ENCODE results near the gene RPH3AL. TPM values are rescaled to one million over a fixed set of nuclear protein-coding genes. Genes with fewer than 3 reads are reported as not detected.

RPH3AL gene
- total RNA-seq, 3 donors from 2014 or later (not counting 1 experiment from before 2014, with no cell fraction given) = 7.2 to 9.9 (median 7.9) TPM

- Histone ChIP-seq H3K9me3 (ENCODE audit: control insufficient read depth, insufficient read depth, low read length) (no peaks in the 10 kb centered on the region), H3K27me3 (ENCODE audit: control insufficient read depth, insufficient read depth, low read length) (no peaks in the 10 kb centered on the region), H3K27ac (ENCODE audit: low read length) (no peak overlapping the region), H3K4me1 (ENCODE audit: control insufficient read depth, insufficient read depth, low read length) (peaks cover 9% of the 10 kb centered on the region), H3K36me3 (ENCODE audit: control insufficient read depth, insufficient read depth, low read length) (no peaks in the 10 kb centered on the region), H3K4me3 (ENCODE audit: low read length) (no peak overlapping the region)
- Mint-ChIP-seq H3K27me3 (ENCODE audit: low read depth in 2 of 2) (no peaks in the 10 kb centered on the region), H3K36me3 (no peaks in the 10 kb centered on the region), H3K4me3 (no peak overlapping the region), H3K27ac (no peak overlapping the region), H3K9me3 (no peaks in the 10 kb centered on the region), H3K4me1 (no peaks in the 10 kb centered on the region)
- intact Hi-C loops (cut with micrococcal nuclease) = no loop called here
- TF ChIP-seq CTCF (IDR thresholded peaks at IDR 0.05) = no peak
- no peak for ATAC-seq
- WGBS (ENCODE audit: insufficient coverage) = 96% methylated on average over 10 of the region's 10 CpGs
- DNase-seq = no peak
These were observed 137.7 kb downstream of the RPH3AL start for GRCh38 chr17:214881-215331.

DNA sequence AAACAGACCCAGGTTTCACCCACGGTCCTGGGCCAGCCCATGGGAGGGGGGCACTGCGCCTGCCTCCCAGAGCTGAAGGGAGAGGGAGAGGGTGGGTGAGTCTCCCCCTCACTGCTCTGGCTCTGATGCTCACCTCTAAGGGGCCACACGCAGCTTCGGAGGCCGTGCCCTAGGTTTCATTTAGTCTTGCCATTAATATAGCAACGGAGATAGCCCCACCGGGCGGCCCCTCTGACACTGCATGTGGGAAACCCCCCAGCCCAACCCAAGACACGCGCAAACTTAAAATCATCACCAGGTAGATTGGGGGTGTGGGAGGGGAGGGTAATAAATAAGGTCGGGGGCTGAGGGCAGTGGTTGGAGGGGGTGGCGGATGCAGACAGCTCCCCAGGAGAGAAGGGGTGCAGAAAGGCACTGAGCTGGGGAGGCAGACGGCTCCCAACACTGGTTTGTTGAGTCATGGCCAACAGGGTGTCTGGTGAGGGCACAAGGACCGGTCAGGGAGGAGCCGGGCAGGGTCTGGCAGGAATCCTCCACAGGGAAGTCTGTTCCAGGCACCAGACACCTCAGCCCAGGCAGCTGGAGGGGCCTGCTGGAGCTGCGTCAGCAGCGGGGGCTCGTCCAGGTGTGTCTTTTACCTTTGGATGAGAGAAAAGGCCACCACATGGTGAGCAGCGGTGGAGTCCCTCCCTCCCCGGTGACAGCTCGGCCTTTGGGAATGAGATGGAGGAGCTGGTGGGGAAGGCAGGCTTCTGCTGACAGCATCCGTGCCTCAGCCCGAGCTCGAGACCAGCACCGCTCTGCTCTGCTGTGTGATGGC, 139.1 kb downstream of the RPH3AL start:
- ATAC-seq = no peak
- WGBS (ENCODE audit: insufficient coverage) = 95% methylated on average over 25 of the region's 25 CpGs
- no peak for TF ChIP-seq CTCF (IDR thresholded peaks at IDR 0.05)

DNA sequence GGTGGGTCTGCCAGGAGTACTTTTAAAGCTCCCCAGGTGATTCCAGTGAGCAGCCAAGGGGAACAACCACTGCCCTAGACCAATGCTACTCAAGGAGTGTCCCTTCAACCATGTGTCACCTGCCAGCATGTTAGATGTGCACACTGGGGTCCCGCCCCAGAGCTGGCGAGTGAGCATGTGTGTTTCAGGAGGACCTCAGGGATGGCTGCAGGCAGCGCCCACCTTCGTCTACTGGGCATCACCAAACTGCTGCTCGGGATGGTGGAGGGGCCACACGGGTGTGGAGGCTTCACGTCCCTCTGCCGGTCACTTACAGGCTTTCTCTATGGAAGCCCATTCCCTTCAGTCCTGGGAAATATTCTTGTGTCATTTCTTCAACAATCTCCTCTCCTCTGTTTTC, 142.2 kb downstream of the RPH3AL start:
- intact Hi-C loops (cut with micrococcal nuclease) = no loop called here

More for the DNA sequence above, 139.1 kb downstream of the RPH3AL start:
- no peaks in the 10 kb centered on the region for H3K36me3 ChIP-seq (ENCODE audit: control insufficient read depth, insufficient read depth, low read length)
- Mint-ChIP-seq H3K27ac (no peak overlapping the region), H3K9me3 (no peaks in the 10 kb centered on the region), H3K4me3 (no peak overlapping the region), H3K36me3 (no peaks in the 10 kb centered on the region), H3K27me3 (ENCODE audit: low read depth in 2 of 2) (peaks cover 0 to 7% of the 10 kb centered on the region in 2 donors), H3K4me1 (no peaks in the 10 kb centered on the region)
- H3K4me1 ChIP-seq (ENCODE audit: control insufficient read depth, insufficient read depth, low read length) = peaks cover 9% of the 10 kb centered on the region
- H3K9me3 ChIP-seq (ENCODE audit: control insufficient read depth, insufficient read depth, low read length) = no peaks in the 10 kb centered on the region
- H3K4me3 ChIP-seq (ENCODE audit: low read length) = no peak overlapping the region
- no peak overlapping the region for H3K27ac ChIP-seq (ENCODE audit: low read length)
- intact Hi-C loops (cut with micrococcal nuclease) = no loop called here
- H3K27me3 ChIP-seq (ENCODE audit: control insufficient read depth, insufficient read depth, low read length) = no peaks in the 10 kb centered on the region
- no peak for DNase-seq

More for the DNA sequence above, 142.2 kb downstream of the RPH3AL start:
- TF ChIP-seq CTCF (IDR thresholded peaks at IDR 0.05) = no peak
- Histone ChIP-seq H3K27ac (ENCODE audit: low read length) (no peak overlapping the region), H3K4me3 (ENCODE audit: low read length) (no peak overlapping the region), H3K36me3 (ENCODE audit: control insufficient read depth, insufficient read depth, low read length) (no peaks in the 10 kb centered on the region), H3K4me1 (ENCODE audit: control insufficient read depth, insufficient read depth, low read length) (peaks cover 6% of the 10 kb centered on the region), H3K9me3 (ENCODE audit: control insufficient read depth, insufficient read depth, low read length) (no peaks in the 10 kb centered on the region), H3K27me3 (ENCODE audit: control insufficient read depth, insufficient read depth, low read length) (peaks cover 6% of the 10 kb centered on the region)
- no peak for DNase-seq
- Mint-ChIP-seq H3K27ac (no peak overlapping the region), H3K4me1 (no peaks in the 10 kb centered on the region), H3K27me3 (ENCODE audit: low read depth in 2 of 2) (peaks cover 6 to 7% of the 10 kb centered on the region in 2 donors), H3K9me3 (peaks cover 2 to 5% of the 10 kb centered on the region in 2 donors), H3K4me3 (no peak overlapping the region), H3K36me3 (no peaks in the 10 kb centered on the region)
- ATAC-seq = no peak
- 93% methylated on average over 8 of the region's 8 CpGs for WGBS (ENCODE audit: insufficient coverage)

Measured in natural killer cell (primary cell).